Activated gamma-delta T cell treated with anti-CD3 and anti-CD28 coated beads, Interleukin-2, amount 50 U/mL, for 16 hours (primary cell): ENCODE data around the gene PFKFB3.
"Not testable (repeated sequence)": the region's sequence is repeated elsewhere in the genome, so short reads cannot be mapped to it uniquely, and the experiment has no call there.

ENCODE experiments used
- DNase-seq: peaks from one replicate; pipeline ENCODE4 v3.0.0-alpha.2; 2020; ENCODE audit warnings: low read depth

The PFKFB3 gene

DNA sequence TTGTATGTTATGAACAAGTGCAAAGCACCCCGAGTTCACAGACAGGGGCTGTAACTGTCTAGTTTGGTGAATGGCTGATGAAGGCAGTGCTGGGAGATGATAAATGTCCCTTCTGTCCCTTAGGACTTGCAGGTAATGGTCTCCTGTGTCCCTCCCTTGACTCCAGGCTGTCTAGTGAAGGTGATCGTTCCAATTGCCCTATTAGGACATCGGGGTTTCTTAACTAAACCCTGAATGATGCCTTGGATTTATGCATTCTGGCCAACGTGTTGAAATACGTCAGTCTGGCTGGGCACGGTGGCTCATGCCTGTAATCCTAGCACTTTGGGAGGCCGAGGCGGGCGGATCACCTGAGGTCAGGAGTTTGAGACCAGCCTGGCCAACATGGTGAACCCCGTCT lies 69.4 kb downstream of the PFKFB3 start:
- DNase-seq = no peak

DNA sequence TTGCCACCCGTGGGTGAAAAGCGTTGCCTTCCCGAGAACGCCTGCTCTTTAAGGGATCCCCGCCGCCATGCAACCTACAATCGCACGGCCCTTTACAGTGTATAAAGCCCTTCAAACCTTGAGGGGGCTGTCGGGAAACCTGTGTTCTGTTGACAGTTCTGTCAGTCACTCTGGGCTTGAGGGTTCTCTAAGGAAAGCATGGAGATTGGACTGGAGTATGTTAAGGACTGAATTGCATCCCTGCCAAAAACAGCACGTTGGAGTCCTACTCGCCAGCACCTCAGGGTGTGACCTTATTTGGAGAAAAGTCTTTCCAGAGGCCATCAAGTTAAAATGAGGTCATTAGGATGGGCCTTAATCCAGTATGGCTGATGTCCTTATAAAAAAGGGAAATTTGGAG lies 70.6 kb downstream of the PFKFB3 start:
- no peak for DNase-seq

DNA sequence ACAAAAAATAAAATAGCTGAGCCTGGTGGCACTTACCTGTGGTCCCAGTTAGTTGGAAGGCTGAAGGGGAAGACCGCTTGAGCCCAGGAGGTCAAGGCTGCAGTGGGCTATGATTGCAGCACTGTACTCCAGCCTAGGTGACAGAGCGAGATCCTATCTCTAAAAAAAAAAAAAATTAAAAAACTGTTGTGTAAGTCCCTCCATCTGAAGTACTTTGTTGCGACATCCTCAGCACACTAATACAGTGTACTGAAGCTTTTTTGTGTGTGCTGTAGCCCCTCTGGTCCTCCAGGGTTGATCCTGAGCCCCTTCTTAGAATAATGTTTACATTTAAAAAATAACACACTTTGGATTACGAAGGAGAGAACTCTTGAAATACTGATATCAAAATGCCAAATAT lies 71.3 kb downstream of the PFKFB3 start:
- no peak for DNase-seq

DNA sequence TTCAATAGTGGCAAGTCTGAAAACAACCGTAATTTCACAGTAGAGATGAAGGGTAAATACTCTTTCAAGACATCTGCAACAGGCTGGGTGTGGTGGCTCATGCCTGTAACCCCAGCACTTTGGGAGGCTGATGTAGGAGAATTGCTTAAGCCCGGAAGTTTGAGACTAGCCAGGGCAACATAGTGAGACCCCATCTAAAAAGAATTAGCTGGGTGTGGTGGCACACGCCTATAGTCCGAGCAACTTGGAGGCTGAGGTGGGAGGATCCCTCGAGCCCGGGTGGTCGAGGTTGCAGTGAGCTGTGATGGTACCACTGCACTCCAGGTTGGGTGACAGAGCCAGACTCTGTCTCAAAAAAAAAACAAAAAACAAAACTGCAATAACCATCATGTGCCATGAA lies 71.8 kb downstream of the PFKFB3 start:
- DNase-seq = no peak

DNA sequence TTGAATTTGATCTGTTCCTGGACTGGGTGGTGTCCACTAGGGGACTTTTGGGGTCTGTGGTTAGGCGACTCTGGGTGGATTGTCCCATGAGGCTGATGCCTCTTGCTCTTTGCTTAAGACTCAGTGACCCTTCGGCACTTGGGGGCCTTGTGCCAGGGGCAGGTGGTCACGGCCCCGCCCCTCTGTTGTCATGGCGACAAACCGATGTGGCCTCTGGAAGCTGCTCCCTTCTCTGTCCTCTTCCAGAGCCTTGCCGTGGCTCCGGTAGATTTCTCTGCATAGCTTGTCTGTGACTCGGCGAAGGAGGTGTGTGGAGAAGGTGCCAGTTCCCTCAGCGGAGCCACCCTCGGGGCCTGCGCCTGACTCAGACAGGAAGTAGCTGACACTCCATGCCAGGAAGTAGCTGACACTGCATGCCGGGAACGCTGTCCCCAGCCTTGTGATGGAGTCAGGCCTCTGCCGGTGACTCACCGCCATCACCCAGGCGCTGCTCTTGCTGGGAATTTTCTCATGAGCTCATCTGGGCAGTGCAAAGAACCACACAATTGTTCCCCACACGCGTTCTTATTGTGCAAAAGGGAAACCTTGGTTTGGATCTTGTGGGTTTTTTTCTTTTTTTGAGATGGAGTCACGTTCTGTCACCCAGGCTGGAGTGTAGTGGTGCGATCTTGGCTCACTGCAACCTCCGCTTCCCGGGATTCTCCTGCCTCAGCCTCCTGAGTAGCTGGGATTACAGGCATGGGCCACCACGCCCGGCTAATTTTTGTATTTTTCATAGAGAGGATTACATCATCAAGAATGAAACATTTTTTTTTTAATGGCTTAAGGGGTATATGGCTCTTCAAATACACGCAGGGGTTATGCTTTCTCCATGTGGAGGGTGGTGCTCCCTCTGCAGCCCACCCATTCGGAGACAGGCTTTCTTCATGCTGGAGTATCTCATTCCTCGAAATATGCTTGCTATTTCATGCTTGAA lies 72.6 kb downstream of the PFKFB3 start:
- DNase-seq = peak; percentile 85

DNA sequence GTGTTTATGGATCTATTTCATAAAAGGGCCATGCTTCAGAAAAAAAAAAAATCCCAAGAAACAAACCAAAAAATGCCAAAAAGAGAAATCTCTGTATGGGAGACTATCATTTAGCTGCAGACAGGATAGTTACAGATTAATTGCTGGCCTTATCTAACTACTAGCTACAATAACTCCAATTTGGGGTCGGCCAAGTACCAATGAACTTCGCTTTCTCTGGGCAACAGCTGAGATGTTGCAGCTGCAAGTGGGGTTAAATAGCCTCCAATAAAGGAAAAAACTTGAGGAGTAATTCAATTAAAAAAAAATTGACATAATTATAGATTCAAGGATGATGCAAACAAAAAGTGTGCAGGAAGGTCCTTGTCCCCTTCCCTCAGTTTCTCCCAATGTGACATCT lies 73.6 kb downstream of the PFKFB3 start:
- DNase-seq = no peak

DNA sequence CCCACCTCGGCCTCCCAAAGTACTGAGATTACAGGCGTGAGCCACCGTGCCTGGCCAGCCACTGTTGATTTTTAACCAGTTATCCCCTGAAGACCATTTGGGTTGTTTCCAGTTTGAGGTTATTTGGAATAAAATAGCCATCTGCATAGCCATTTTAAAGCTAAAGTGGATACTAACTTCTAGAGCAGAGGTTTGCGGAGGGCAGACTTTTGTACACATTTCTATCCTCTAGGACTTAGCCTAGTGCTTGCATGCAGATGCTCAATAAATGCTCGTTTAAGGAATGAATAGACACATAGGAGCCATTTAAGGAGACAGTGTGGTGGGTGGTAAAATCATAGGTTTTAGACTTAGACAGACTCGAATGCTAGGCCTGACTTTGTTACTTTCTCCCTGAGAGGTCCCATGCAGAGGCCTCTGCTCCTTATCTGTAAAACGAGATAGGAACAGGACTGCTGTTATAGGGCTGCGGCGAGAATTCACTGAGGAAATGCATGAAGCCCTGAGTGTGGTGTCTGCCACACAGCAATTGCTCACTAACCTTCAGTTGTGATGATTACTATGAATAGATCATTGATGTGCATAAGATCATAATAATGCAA lies 75.9 kb downstream of the PFKFB3 start:
- no peak for DNase-seq

DNA sequence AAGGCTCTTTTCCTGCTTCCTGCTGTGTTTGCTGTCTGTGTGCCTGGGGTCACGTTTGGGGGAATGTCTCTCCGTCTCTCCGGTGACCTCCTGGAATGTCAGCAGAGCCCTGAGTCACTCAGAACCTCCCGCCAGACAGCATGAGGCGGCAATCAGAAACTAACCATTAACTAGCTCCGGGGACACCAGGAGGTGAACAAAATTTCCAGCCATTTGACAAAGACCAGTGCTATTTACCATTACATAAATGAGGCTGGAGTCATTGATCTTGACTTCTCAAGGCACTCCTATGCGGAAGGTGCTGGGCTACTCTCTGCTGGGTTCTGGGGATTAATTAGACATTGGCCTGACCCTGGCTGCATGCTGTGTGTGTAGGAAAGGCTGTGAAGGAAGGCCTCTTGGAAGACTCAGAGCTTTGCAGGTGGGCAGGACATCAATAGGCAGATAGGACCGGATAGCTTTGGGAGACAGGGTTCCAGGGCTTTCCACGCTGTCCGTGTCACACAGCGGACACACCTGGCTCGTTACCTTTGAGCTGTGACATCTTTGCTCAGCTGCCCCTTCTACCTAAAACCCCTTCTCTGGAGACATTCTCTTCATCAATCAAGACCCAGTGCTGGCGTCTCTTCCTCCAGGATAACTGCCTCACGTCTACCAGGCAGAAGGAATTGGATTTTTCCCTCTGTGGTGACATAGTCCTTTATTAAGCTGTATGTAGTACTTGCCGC lies 77.0 kb downstream of the PFKFB3 start:
- no peak for DNase-seq

DNA sequence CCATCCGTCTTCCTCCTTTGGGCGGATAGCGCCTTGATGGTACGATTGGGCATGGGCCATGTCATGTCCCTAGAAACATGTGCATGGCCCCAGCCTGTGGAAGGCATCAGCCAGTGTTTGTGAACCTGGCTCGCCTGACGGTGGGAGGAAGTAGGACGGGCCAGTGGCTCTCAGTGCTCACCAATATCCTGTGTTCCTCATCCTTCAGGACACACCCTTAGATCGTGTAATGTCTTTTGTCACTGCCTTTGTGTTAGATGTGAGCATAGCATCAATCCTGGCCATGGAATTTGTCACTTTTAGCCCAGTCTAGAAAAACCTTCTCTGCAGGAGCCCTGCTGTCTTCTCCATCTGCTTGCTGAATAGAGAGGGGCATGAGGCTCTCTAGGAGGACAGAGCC lies 77.6 kb downstream of the PFKFB3 start:
- no peak for DNase-seq

DNA sequence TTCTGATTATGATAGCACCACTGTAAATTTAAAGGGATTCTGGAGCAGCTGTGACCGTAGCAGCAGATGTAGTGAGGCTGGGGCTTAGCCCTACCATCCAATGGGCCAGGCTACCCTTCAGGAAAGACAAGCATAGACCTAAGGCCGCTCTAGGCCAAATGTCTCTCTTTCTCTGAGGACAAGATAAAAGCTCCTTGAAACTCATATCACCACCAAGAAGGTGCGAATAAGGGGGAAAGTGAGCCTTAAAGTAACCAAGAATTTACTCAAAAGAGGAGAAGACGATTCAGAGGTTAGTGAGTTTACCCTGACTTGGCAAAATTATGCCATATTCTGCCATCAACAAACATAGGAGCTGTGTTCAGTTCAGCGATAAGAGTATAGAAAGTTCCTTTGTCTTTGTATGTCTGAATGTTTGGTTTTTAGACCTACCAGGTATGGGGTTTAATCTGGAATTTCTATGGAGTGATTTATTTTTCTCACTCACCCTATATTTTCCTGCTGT lies 79.8 kb downstream of the PFKFB3 start:
- DNase-seq = no peak

DNA sequence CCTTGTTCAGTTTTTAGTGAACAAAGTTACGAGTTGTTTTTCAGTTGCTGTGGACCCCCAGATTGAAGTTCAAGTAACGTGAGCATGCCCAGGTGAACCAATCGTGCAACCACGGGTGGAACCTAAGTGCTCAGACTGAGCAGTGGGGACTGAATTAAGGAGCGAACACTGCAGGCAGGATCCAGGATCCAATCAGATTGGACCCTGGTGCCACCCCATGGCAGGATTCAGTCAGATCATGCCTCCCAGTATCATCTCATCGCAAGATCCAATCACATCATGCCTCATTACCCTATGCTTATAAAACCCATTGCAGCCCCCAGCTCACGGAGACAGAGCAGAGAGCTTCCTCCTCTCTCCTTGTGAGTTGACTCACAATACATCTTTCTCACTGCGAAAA lies 80.9 kb downstream of the PFKFB3 start:
- DNase-seq = no peak

DNA sequence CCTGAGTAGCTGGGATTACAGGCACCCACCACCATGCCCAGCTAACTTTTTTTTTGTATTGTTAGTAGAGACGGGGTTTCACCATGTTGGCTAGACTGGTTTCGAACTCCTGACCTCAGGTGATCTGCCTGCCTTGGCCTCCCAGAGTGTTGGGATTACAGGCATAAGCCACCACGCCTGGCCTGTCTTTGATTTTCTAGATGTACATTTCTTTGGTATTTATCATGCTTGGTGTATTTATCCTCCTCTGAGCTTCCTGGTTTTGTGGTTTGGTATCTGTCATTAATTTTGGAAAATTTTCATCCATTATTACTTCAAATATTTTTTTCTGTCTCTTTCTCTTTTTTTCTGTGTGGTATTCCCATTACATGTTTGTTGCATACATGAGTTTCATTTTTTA lies 87.9 kb downstream of the PFKFB3 start:
- not testable (repeated sequence) for DNase-seq

DNA sequence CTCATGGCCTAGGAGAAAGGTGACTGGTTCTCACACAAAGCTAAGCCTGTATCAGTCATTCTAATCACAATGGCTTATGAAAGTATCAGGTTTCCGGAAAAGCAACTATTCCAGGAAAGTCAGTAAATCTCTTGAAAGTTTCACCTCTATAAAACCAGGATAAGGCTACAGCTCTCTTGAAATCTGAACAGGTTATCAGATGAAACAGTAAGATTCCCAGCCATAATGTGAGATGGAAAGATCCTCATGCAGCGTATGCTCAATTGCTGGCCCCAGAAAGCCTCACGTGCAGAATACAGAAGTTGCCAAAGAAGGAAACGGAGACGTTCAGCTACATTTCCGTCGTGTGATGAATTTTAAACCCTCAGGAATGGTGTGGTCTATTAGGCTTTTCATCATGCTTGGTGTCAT lies 90.0 kb downstream of the PFKFB3 start:
- DNase-seq = no peak

DNA sequence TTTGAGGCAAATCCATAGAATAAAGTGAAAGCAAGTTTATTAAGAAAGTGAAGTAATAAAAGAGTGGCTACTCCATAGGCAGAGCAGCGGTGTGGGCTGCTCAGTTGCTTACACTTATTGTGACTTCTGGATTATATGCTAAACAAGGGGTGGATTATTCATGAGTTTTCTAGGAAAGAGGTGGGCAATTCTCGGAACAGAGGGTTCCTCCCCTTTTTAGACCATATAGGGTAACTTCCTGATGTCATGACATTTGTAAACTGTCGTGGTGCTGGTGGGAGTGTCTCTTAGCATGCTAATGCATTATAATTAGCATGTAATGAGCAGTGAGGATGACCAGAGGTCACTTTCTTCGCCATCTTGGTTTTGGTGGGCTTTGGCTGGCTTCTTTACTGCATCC lies 93.7 kb downstream of the PFKFB3 start:
- not testable (repeated sequence) for DNase-seq

DNA sequence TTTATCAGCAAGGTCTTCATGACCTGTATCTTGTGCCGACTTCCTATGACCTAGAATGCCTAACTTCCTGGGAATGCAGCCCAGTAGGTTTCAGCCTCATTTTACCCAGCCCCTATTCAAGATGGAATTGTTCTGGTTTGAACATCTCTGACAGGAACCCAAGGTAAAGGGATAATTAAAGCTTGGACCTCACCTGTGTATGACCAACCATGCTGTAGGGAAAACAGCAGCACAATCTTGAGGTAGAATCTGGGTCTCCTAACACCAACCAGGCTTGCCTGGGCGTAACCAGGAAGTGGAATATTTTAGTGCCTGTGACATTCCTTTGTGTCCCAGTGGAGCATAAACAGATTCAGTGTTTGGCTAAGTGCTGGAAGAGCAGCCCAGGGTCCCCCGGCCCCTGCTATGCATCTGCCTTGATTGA lies 94.1 kb downstream of the PFKFB3 start:
- no peak for DNase-seq

DNA sequence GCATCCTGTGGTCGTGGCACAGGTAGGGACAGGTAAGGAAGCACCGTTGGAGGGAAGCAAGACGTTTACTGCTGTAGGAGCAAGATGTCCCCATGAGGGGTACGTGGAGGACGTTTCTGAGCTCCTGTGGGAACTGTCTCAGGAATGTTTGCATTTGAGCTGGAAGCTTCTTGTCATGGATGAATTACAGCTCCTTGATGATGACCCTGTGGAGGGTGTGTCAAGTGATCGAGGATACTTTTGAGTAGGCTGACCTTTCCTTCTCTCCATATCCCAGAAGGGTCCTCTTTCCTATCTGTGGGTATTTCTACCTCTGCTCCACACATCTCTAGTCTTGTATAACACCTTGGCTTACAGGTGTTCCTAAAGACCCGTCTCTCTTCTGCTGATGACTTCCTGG lies 94.8 kb downstream of the PFKFB3 start:
- DNase-seq = no peak

DNA sequence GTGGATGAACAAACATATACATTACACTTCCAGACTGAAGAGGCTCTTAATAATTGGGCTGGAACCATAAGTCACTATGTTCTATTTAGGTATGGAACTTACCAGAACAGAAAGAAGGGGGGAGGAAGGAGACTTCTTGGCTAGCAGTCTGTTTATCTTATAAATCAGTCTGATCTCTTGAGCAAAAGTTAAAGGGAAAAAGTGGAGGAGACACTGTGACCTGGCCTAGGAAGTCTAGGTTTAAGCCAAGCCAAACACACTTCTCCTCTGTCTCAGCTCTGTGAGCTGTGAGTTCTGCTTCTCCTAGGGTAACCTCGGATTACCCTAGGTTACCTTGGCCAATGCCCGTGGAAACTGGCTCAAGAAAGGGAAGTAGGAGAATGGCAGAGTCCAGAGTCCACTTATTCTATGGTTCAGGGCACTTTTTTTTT lies 95.2 kb downstream of the PFKFB3 start:
- no peak for DNase-seq

DNA sequence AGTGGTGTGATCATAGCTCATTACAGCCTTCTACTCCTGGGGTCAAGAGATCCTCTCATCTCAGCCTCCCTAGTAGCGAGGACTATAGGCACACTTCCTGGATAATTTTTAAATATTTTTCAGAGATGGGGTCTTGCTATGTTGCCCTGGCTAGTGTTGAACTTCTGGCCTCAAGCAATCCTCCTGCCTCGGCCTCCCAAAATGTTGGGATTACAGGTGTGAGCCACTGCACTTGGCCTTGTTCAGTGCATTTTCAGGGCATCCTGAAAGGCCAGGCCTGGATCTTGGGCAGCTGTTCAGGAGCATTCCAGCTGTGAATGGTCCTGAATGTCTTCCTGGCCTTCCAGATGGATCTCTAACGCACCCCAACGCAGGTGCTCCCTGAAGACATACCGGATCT lies 95.7 kb downstream of the PFKFB3 start:
- DNase-seq = no peak

DNA sequence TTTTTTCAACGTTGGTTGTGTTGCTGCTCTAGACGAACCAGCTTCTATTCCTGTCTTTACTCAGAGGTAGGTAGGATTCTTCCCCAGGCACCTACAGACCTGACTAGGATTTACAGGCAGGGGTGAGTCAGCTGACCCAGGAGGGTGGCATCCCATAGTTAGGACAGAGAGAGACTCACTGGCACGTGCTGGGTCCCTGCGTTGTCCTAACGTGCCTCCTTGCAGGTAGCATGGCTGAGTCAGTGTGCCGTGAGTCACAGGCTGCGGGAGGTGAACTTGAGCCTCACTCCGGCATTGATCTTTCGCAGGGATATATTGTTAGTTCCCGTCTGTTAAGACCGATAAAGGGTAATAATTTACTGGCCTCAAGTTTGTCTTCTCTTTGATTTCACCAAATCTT lies 96.5 kb downstream of the PFKFB3 start:
- no peak for DNase-seq

DNA sequence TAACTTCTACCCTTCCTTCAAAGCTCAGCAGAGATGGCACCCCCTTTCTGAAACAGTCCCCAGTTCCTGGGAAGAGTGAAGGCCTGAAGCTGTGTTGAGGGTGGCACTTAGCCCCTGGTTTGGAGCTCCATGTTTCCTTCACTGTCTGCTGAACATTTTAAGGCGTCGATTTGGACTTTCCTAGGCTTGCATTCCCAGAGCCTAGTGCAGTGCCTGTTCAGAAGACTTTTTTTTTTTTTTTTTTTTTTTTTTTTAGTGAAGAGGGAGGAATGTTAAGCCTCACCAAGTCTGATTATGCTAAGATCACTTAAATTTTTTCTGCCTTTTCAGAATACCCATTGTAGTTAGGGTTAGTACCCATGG lies 97.0 kb downstream of the PFKFB3 start:
- DNase-seq = no peak

DNA sequence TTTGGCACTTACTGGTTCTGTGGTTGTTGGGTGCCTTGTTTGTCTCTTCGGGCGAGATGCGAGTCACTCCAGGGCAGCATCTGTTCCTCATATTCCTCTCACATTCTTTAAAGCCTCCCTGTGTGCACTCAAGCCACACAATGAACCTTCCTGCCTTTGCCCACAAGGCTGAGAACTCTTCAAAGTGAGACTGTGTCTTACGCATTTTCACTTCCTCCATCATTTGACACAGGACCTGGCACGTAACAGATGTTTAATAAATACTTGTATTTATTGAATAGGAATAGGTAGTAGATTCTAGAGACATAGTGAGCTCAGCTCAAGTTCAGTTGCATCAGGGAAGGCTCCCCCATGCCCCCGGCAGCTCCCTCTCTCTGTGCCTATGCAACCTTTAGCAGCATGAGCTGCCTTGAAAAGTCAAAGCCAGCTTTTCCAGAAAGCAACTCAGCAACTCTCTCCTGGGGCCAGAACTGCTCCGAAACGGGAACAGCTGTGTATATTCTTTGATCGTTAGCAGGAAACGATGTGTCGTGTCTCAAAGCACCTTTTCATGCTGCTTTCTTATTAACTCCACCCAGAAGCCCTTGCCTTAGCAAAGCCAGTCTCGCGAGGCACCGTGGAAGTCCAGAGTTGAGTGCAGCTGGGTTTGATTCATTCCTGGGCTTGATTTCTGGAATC lies 97.5 kb downstream of the PFKFB3 start:
- no peak for DNase-seq

DNA sequence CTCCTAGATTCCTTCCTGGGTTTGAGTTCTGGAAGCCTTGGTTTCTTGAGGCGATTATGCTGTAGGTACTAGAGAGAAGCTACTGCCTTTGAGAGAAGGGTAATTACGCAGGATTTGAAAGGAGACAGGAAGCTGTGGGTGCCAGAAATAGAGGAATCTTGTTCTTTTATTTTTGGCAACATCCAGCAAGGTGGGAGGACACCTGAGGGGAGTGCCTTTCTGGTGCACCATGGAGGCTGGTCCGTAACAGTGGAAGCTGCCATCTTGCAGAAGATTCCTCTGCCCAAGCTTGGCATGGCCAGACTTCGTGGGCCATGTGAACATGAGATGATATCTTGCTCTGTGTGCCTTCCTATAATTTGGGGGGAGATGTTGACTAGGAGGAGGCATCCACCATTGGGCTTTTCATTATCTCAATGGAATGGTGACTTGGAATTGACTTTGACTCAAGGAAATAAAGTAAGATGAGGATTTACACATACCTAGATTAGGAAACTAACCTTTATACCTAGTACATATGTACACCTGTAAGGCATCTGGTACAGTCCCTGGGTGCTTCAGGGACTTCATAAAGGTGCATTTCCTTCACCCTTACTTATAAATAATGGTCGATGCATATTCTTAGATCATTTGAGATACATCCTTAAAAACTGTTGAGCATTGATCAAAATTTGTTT lies 98.2 kb downstream of the PFKFB3 start:
- DNase-seq = no peak
